Loucy (cell line): Measurements from ENCODE around the gene PLCL2.

Experiments
- H2AFZ ChIP-seq: fragments of 200-600 bp; sonication (generic); 2 replicates; pipeline ENCODE4 v1.6.0; 2016; ENCODE audit warnings: antibody characterized with exemption, mild to moderate bottlenecking, low read length, moderate library complexity
- H3F3A ChIP-seq: fragments of 200-600 bp; 2 replicates; pipeline ENCODE4 v1.6.0; 2016; ENCODE audit warnings: antibody characterized with exemption, low read depth, mild to moderate bottlenecking
- H3K27me3 ChIP-seq: fragments of 200-600 bp; sonication (generic); 2 replicates; pipeline ENCODE4 v1.6.1; 2014; ENCODE audit warnings: low read length, mild to moderate bottlenecking; ENCODE audit not compliant: insufficient read depth, poor library complexity, severe bottlenecking
- H3K36me3 ChIP-seq: fragments of 200-600 bp; sonication (generic); 2 replicates; pipeline ENCODE4 v1.6.1; 2016; ENCODE audit warnings: low read length; ENCODE audit not compliant: insufficient read depth
- H3K4me1 ChIP-seq: fragments of 200-600 bp; sonication (generic); 2 replicates; pipeline ENCODE4 v1.5.1; 2014; ENCODE audit warnings: low read length, mild to moderate bottlenecking; ENCODE audit not compliant: insufficient read depth, poor library complexity, severe bottlenecking
- H3K4me2 ChIP-seq: fragments of 200-600 bp; sonication (generic); 2 replicates; pipeline ENCODE4 v1.6.0; 2014; ENCODE audit warnings: antibody characterized with exemption, low read length, low read depth, mild to moderate bottlenecking; ENCODE audit not compliant: poor library complexity, severe bottlenecking
- H3K4me3 ChIP-seq: fragments of 200-600 bp; sonication (generic); 2 replicates; pipeline ENCODE4 v1.5.1; 2014; ENCODE audit warnings: low read length, mild to moderate bottlenecking, mixed read lengths; ENCODE audit not compliant: poor library complexity, severe bottlenecking
- H3K79me2 ChIP-seq: fragments of 200-600 bp; sonication (generic); 2 replicates; pipeline ENCODE4 v1.6.1; 2014; ENCODE audit warnings: low read length; ENCODE audit not compliant: insufficient read depth
- H3K9ac ChIP-seq: fragments of 200-600 bp; sonication (generic); 2 replicates; pipeline ENCODE4 v1.6.0; 2014; ENCODE audit warnings: mild to moderate bottlenecking, low read depth, low read length, moderate library complexity; ENCODE audit not compliant: poor library complexity, severe bottlenecking
- H3K9me2 ChIP-seq: fragments of 200-600 bp; sonication (generic); replicated peaks from 2 replicates; pipeline ENCODE4 v1.6.1; 2016; ENCODE audit warnings: low read depth, low read length, mixed read lengths
- H3K9me3 ChIP-seq: fragments of 200-600 bp; sonication (generic); 2 replicates; pipeline ENCODE4 v1.6.1; 2014; ENCODE audit warnings: mild to moderate bottlenecking, antibody characterized with exemption, low read length, low read depth; ENCODE audit not compliant: insufficient read depth
- H4K20me1 ChIP-seq: fragments of 200-600 bp; sonication (generic); 2 replicates; pipeline ENCODE4 v1.6.0; 2014; ENCODE audit warnings: antibody characterized with exemption, low read length, mild to moderate bottlenecking; ENCODE audit not compliant: insufficient read depth, poor library complexity, severe bottlenecking
- CTCF ChIP-seq: fragments of 200-600 bp; sonication (generic); conservative IDR thresholded peaks from 2 replicates; pipeline ENCODE4 v1.5.1; 2014; ENCODE audit warnings: mild to moderate bottlenecking, antibody characterized with exemption, low read length
- EZH2phosphoT487 ChIP-seq: fragments of 200-600 bp; IDR thresholded peaks from 2 replicates; pipeline ENCODE4 v1.6.1; 2018; ENCODE audit warnings: antibody characterized with exemption, mild to moderate bottlenecking, moderate library complexity, borderline replicate concordance

The PLCL2 gene

GRCh38 chr3:17075358-17075757, 190.6 kb downstream of the PLCL2 start:
- no peak overlapping the region for H2AFZ ChIP-seq
- no peak for TF ChIP-seq EZH2phosphoT487
- TF ChIP-seq CTCF: no peak
- H3K9me3 ChIP-seq: no peaks in the 10 kb centered on the region
- no peak overlapping the region for H3K4me3 ChIP-seq
- no peaks in the 10 kb centered on the region for H3K79me2 ChIP-seq
- H3K4me1 ChIP-seq: peaks cover 15% of the 10 kb centered on the region
- H3F3A ChIP-seq: no peaks in the 10 kb centered on the region
- no peaks in the 10 kb centered on the region for H3K9me2 ChIP-seq
- no peak overlapping the region for H3K4me2 ChIP-seq
- H4K20me1 ChIP-seq: no peaks in the 10 kb centered on the region
- no peaks in the 10 kb centered on the region for H3K36me3 ChIP-seq
- H3K9ac ChIP-seq: no peak overlapping the region
- H3K27me3 ChIP-seq: no peaks in the 10 kb centered on the region

- no peak overlapping the region for H3K4me3 ChIP-seq
- H3K27me3 ChIP-seq: no peaks in the 10 kb centered on the region
- peaks cover 15% of the 10 kb centered on the region for H3K4me1 ChIP-seq
- no peaks in the 10 kb centered on the region for H3K9me2 ChIP-seq
- no peak overlapping the region for H2AFZ ChIP-seq
- no peak overlapping the region for H3K9ac ChIP-seq
- H4K20me1 ChIP-seq: no peaks in the 10 kb centered on the region
- no peaks in the 10 kb centered on the region for H3F3A ChIP-seq
- no peak for TF ChIP-seq EZH2phosphoT487
- TF ChIP-seq CTCF: no peak
- no peaks in the 10 kb centered on the region for H3K9me3 ChIP-seq
- no peaks in the 10 kb centered on the region for H3K79me2 ChIP-seq
- no peak overlapping the region for H3K4me2 ChIP-seq
- H3K36me3 ChIP-seq: no peaks in the 10 kb centered on the region
Measured at GRCh38 chr3:17075907-17076306, 191.2 kb downstream of the PLCL2 start.

GRCh38 chr3:17076940-17077605, 192.3 kb downstream of the PLCL2 start:
- Histone ChIP-seq H3K4me2 (no peak overlapping the region), H3K4me3 (no peak overlapping the region), H3K9me2 (no peaks in the 10 kb centered on the region), H3F3A (no peaks in the 10 kb centered on the region), H3K79me2 (no peaks in the 10 kb centered on the region), H3K9ac (no peak overlapping the region), H3K4me1 (peaks cover 15% of the 10 kb centered on the region), H3K27me3 (no peaks in the 10 kb centered on the region), H3K9me3 (no peaks in the 10 kb centered on the region), H3K36me3 (no peaks in the 10 kb centered on the region), H2AFZ (no peak overlapping the region), H4K20me1 (no peaks in the 10 kb centered on the region)
- TF ChIP-seq EZH2phosphoT487 (no peak), CTCF (no peak)
